G401 (cell line): Measurements from ENCODE around the gene SMC4. TPM values are rescaled to one million over a fixed set of nuclear protein-coding genes. Genes with fewer than 3 reads are reported as not detected.

Experiments used
- DNase-seq: peaks from one replicate; pipeline ENCODE4 v3.0.0-alpha.2; 2015; ENCODE audit warnings: low spot score
- in situ Hi-C: cut with HindIII; loops from 2 replicates; pipeline ENCODE4 v1.10.0; 2016; ENCODE audit warnings: low sequenced_read_pairs, mixed read lengths
- total RNA-seq: library from RNA; depleted of rRNA; stranded (reverse); fragments of >200 nt; shearing (Covaris generic); gene quantifications from 2 replicates; pipeline ENCODE4 v1.2.3, GENCODE V29; 2014

The SMC4 gene
- total RNA-seq, 1 experiment from 2014 or later, result 168 TPM

- DNase-seq, result no peak
- in situ Hi-C loops, result no loop called here
These were observed 6.7 kb upstream of the SMC4 start for GRCh38 chr3:160392798-160393197.

- DNase-seq, result no peak
- in situ Hi-C loops, result no loop called here
These were observed 6.0 kb upstream of the SMC4 start for GRCh38 chr3:160393346-160394008.

- no peak for DNase-seq
- in situ Hi-C loops, result no loop called here
These were observed 5.4 kb upstream of the SMC4 start for GRCh38 chr3:160394009-160394392.

- in situ Hi-C loops, result no loop called here
- DNase-seq, result peak; percentile 18
These were observed 4.2 kb upstream of the SMC4 start for GRCh38 chr3:160395297-160395696.

GRCh38 chr3:160398820-160399124 is 678 bp upstream of the SMC4 start:
- in situ Hi-C loops, result no loop called here
- no peak for DNase-seq

GRCh38 chr3:160400030-160400701 is 716 bp downstream of the SMC4 start:
- in situ Hi-C loops, result no loop called here

GRCh38 chr3:160400702-160401150 is 1.3 kb downstream of the SMC4 start:
- in situ Hi-C loops, result no loop called here
- DNase-seq, result no peak

More at GRCh38 chr3:160400030-160400701, 716 bp downstream of the SMC4 start:
- DNase-seq, result peak; percentile 24

- DNase-seq, result no peak
- in situ Hi-C loops, result no loop called here
These were observed 2.0 kb downstream of the SMC4 start for GRCh38 chr3:160401291-160402095.

- DNase-seq, result no peak
- in situ Hi-C loops, result no loop called here
These were observed 3.0 kb downstream of the SMC4 start for GRCh38 chr3:160402221-160403027.

GRCh38 chr3:160403028-160403545 is 3.6 kb downstream of the SMC4 start:
- in situ Hi-C loops, result no loop called here
- DNase-seq, result no peak

- no peak for DNase-seq
- in situ Hi-C loops, result no loop called here
These were observed 4.5 kb downstream of the SMC4 start for GRCh38 chr3:160403796-160404470.

- in situ Hi-C loops, result no loop called here
- DNase-seq, result no peak
These were observed 10.6 kb downstream of the SMC4 start for GRCh38 chr3:160409812-160410610.

GRCh38 chr3:160412477-160412876 is 13.0 kb downstream of the SMC4 start:
- no peak for DNase-seq
- in situ Hi-C loops, result no loop called here

- in situ Hi-C loops, result no loop called here
- DNase-seq, result peak; percentile 81
These were observed 14.3 kb downstream of the SMC4 start for GRCh38 chr3:160413613-160414248.

GRCh38 chr3:160417311-160417710 is 17.9 kb downstream of the SMC4 start:
- in situ Hi-C loops, result no loop called here
- DNase-seq, result no peak

- no peak for DNase-seq
- in situ Hi-C loops, result no loop called here
These were observed 28.5 kb downstream of the SMC4 start for GRCh38 chr3:160427832-160428424.

GRCh38 chr3:160434071-160434470 is 34.6 kb downstream of the SMC4 start:
- in situ Hi-C loops, result no loop called here
- DNase-seq, result no peak
